GM18505 (cell line): ENCODE data around the gene CLCNKB.

Experiments used
- ATAC-seq: cut with Tn5 transposase; IDR thresholded peaks from one replicate; pipeline ENCODE4 v1.9.1; 2021; ENCODE audit not compliant: unreplicated experiment
- POLR2A ChIP-seq: IDR thresholded peaks from 4 replicates; pipeline ENCODE4 v1.6.1; 2011; ENCODE audit warnings: borderline replicate concordance; ENCODE audit not compliant: insufficient read depth, insufficient read length; ENCODE audit errors: extremely low read depth

Gene CLCNKB

GRCh38 chr1:16010837-16011236 is 32.7 kb upstream of the CLCNKB start:
- ATAC-seq, result no peak
- no peak for TF ChIP-seq POLR2A

GRCh38 chr1:16011936-16012589 is 31.5 kb upstream of the CLCNKB start:
- no peak for TF ChIP-seq POLR2A
- no peak for ATAC-seq

- ATAC-seq, result no peak
- no peak for TF ChIP-seq POLR2A
Observed at GRCh38 chr1:16012590-16013219, 30.9 kb upstream of the CLCNKB start.

GRCh38 chr1:16013220-16013907 is 30.2 kb upstream of the CLCNKB start:
- ATAC-seq, result no peak
- TF ChIP-seq POLR2A, result no peak

GRCh38 chr1:16013908-16014258 is 29.7 kb upstream of the CLCNKB start:
- ATAC-seq, result no peak
- no peak for TF ChIP-seq POLR2A

GRCh38 chr1:16014509-16015482 is 28.8 kb upstream of the CLCNKB start:
- TF ChIP-seq POLR2A, result no peak

GRCh38 chr1:16015491-16015890 is 28.1 kb upstream of the CLCNKB start:
- ATAC-seq, result no peak
- TF ChIP-seq POLR2A, result no peak

More at GRCh38 chr1:16014509-16015482, 28.8 kb upstream of the CLCNKB start:
- ATAC-seq, result no peak

GRCh38 chr1:16015960-16016901 is 27.4 kb upstream of the CLCNKB start:
- TF ChIP-seq POLR2A, result no peak
- ATAC-seq, result no peak

GRCh38 chr1:16017076-16017460 is 26.5 kb upstream of the CLCNKB start:
- no peak for ATAC-seq
- no peak for TF ChIP-seq POLR2A

- no peak for ATAC-seq
- no peak for TF ChIP-seq POLR2A
Observed at GRCh38 chr1:16017461-16018303, 25.9 kb upstream of the CLCNKB start, which contains the start of gene HSPB7. TSS of gene HSPB7 (minus strand) at chr1:16018043. CDS start at chr1:16017963, 80 bp downstream.

- no peak for ATAC-seq
Observed at GRCh38 chr1:16018308-16018707, 25.3 kb upstream of the CLCNKB start.

More at GRCh38 chr1:16018308-16018707, 25.3 kb upstream of the CLCNKB start:
- TF ChIP-seq POLR2A, result no peak
